GM19372 (cell line): ENCODE measurements around the gene ACSS2.
"Not testable (repeated sequence)": the region's sequence is repeated elsewhere in the genome, so short reads cannot be mapped to it uniquely, and the experiment has no call there.

ENCODE experiments used
- ATAC-seq: cut with Tn5 transposase; IDR thresholded peaks from one replicate; pipeline ENCODE4 v1.9.1; 2021; ENCODE audit warnings: mild to moderate bottlenecking, low read depth, moderate library complexity; ENCODE audit not compliant: unreplicated experiment

The ACSS2 gene

GRCh38 chr20:34872622-34873224, 3.7 kb upstream of the ACSS2 start, which contains the start of gene GGT7:
TSS of gene GGT7 (minus strand) at chr20:34872856. CDS start at chr20:34872815, 41 bp downstream.
- no peak for ATAC-seq

- ATAC-seq: no peak
Observed at GRCh38 chr20:34873583-34874093, 2.8 kb upstream of the ACSS2 start.

- no peak for ATAC-seq
Observed at GRCh38 chr20:34874094-34874654, 2.2 kb upstream of the ACSS2 start.

- ATAC-seq: peak; percentile 71
Observed at GRCh38 chr20:34875642-34876405, 588 bp upstream of the ACSS2 start.

- no peak for ATAC-seq
Observed at GRCh38 chr20:34880215-34880850, 3.9 kb downstream of the ACSS2 start.

- not testable (repeated sequence) for ATAC-seq
Observed at GRCh38 chr20:34880971-34881370, 4.6 kb downstream of the ACSS2 start.

- no peak for ATAC-seq
Observed at GRCh38 chr20:34881689-34882088, 5.3 kb downstream of the ACSS2 start.

- no peak for ATAC-seq
Observed at GRCh38 chr20:34883087-34883688, 6.8 kb downstream of the ACSS2 start.

GRCh38 chr20:34883809-34884208, 7.4 kb downstream of the ACSS2 start:
- ATAC-seq: no peak

- no peak for ATAC-seq
Observed at GRCh38 chr20:34884260-34884659, 7.8 kb downstream of the ACSS2 start.

- ATAC-seq: no peak
Observed at GRCh38 chr20:34886122-34886521, 9.7 kb downstream of the ACSS2 start.

GRCh38 chr20:34887023-34887422, 10.6 kb downstream of the ACSS2 start:
- ATAC-seq: no peak

- ATAC-seq: no peak
Observed at GRCh38 chr20:34888468-34888867, 12.1 kb downstream of the ACSS2 start.

GRCh38 chr20:34891166-34892062, 15.0 kb downstream of the ACSS2 start:
- no peak for ATAC-seq

- ATAC-seq: no peak
Observed at GRCh38 chr20:34892671-34893070, 16.3 kb downstream of the ACSS2 start.

- ATAC-seq: no peak
Observed at GRCh38 chr20:34894723-34895122, 18.3 kb downstream of the ACSS2 start.

- no peak for ATAC-seq
Observed at GRCh38 chr20:34895465-34895864, 19.1 kb downstream of the ACSS2 start.

- no peak for ATAC-seq
Observed at GRCh38 chr20:34896086-34896621, 19.7 kb downstream of the ACSS2 start.

- ATAC-seq: not testable (repeated sequence)
Observed at GRCh38 chr20:34898129-34898528, 21.7 kb downstream of the ACSS2 start.
